H9 (cell line): ENCODE results near the gene ZNF480. TPM values are rescaled to one million over a fixed set of nuclear protein-coding genes. Genes with fewer than 3 reads are reported as not detected.

Experiments
- DNase-seq: peaks from one replicate; pipeline ENCODE4 v3.0.0-alpha.2; 2017
- H2AFZ ChIP-seq: one replicate; pipeline ENCODE4 v1.6.1; 2013; ENCODE audit warnings: mild to moderate bottlenecking, low read length, control low read depth, moderate library complexity
- H2AK5ac ChIP-seq: 2 replicates; pipeline ENCODE4 v1.6.1; 2013; ENCODE audit warnings: low read length, control low read depth, mixed read lengths; ENCODE audit not compliant: insufficient read length
- H2BK120ac ChIP-seq: one replicate; pipeline ENCODE4 v1.6.1; 2013; ENCODE audit warnings: low read depth, mild to moderate bottlenecking, low read length, control low read depth, inconsistent platforms; ENCODE audit not compliant: poor library complexity, severe bottlenecking
- H2BK12ac ChIP-seq: 2 replicates; pipeline ENCODE4 v1.6.1; 2013; ENCODE audit warnings: low read length, control low read depth, mixed read lengths, low read depth; ENCODE audit not compliant: insufficient read length
- H2BK15ac ChIP-seq: 2 replicates; pipeline ENCODE4 v1.6.1; 2013; ENCODE audit warnings: low read depth, low read length, control low read depth
- H2BK20ac ChIP-seq: one replicate; pipeline ENCODE4 v1.6.1; 2013; ENCODE audit warnings: low read depth, mild to moderate bottlenecking, low read length, control low read depth, inconsistent platforms; ENCODE audit not compliant: poor library complexity, severe bottlenecking
- H2BK5ac ChIP-seq: 2 replicates; pipeline ENCODE4 v1.6.1; 2013; ENCODE audit warnings: low read length, control low read depth, mixed read lengths; ENCODE audit not compliant: insufficient read length
- H3K14ac ChIP-seq: 2 replicates; pipeline ENCODE4 v1.6.1; 2013; ENCODE audit warnings: low read length, control low read depth; ENCODE audit not compliant: insufficient read depth
- H3K18ac ChIP-seq: 2 replicates; pipeline ENCODE4 v1.6.1; 2013; ENCODE audit warnings: low read depth, mild to moderate bottlenecking, mixed read lengths, low read length, control low read depth; ENCODE audit not compliant: insufficient read length
- H3K23ac ChIP-seq: 2 replicates; pipeline ENCODE4 v1.6.1; 2013; ENCODE audit warnings: low read length, control low read depth, mixed read lengths, low read depth; ENCODE audit not compliant: insufficient read length
- H3K23me2 ChIP-seq: 2 replicates; pipeline ENCODE4 v1.6.1; 2013; ENCODE audit warnings: low read depth, mild to moderate bottlenecking, mixed read lengths, low read length, control low read depth; ENCODE audit not compliant: insufficient read length, poor library complexity, severe bottlenecking
- H3K27ac ChIP-seq: 2 replicates; pipeline ENCODE4 v1.5.1; 2013; ENCODE audit warnings: low read length, control low read depth, mixed read lengths, low read depth; ENCODE audit not compliant: insufficient read length
- H3K27me3 ChIP-seq: 2 replicates; pipeline ENCODE4 v1.6.1; 2013; ENCODE audit warnings: low read length, control low read depth, inconsistent platforms; ENCODE audit not compliant: insufficient read depth
- H3K4ac ChIP-seq: 2 replicates; pipeline ENCODE4 v1.6.1; 2013; ENCODE audit warnings: low read depth, mild to moderate bottlenecking, control low read depth, inconsistent platforms, low read length, moderate library complexity
- H3K4me1 ChIP-seq: 2 replicates; pipeline ENCODE4 v1.6.1; 2013; ENCODE audit warnings: low read length, control low read depth, inconsistent platforms; ENCODE audit not compliant: insufficient read depth
- H3K4me2 ChIP-seq: 2 replicates; pipeline ENCODE4 v1.6.1; 2013; ENCODE audit warnings: low read length, control low read depth, mixed read lengths; ENCODE audit not compliant: insufficient read length, insufficient read depth
- H3K56ac ChIP-seq: 2 replicates; pipeline ENCODE4 v1.6.1; 2013; ENCODE audit warnings: low read depth, mild to moderate bottlenecking, mixed read lengths, low read length, control low read depth; ENCODE audit not compliant: insufficient read length
- H3K79me1 ChIP-seq: 2 replicates; pipeline ENCODE4 v1.6.1; 2013; ENCODE audit warnings: low read depth, mild to moderate bottlenecking, moderate library complexity, low read length, control low read depth, inconsistent platforms; ENCODE audit not compliant: insufficient read depth, poor library complexity, severe bottlenecking
- H3K79me2 ChIP-seq: 2 replicates; pipeline ENCODE4 v1.6.1; 2013; ENCODE audit warnings: low read length, control low read depth, inconsistent platforms; ENCODE audit not compliant: insufficient read depth
- H3K9ac ChIP-seq: 2 replicates; pipeline ENCODE4 v1.6.1; 2013; ENCODE audit warnings: low read length, control low read depth, mixed read lengths; ENCODE audit not compliant: insufficient read length; ENCODE audit errors: extremely low read depth
- H3K9me3 ChIP-seq: one replicate; pipeline ENCODE4 v1.6.1; 2013; ENCODE audit warnings: low read depth, low read length, inconsistent platforms; ENCODE audit not compliant: control insufficient read depth
- H3T11ph ChIP-seq: one replicate; pipeline ENCODE4 v1.6.1; 2013; ENCODE audit warnings: mild to moderate bottlenecking, low read length, control low read depth, inconsistent platforms
- H4K20me1 ChIP-seq: one replicate; pipeline ENCODE4 v1.6.1; 2013; ENCODE audit not compliant: control insufficient read depth, insufficient read length, insufficient read depth
- H4K5ac ChIP-seq: 2 replicates; pipeline ENCODE4 v1.6.1; 2013; ENCODE audit warnings: low read depth, mild to moderate bottlenecking, mixed read lengths, low read length, control low read depth; ENCODE audit not compliant: insufficient read length
- H4K8ac ChIP-seq: replicated peaks from 2 replicates; pipeline ENCODE4 v1.6.1; 2013; ENCODE audit warnings: low read length, control low read depth, mixed read lengths, low read depth; ENCODE audit not compliant: insufficient read length
- H4K91ac ChIP-seq: 2 replicates; pipeline ENCODE4 v1.6.1; 2013; ENCODE audit warnings: low read depth, mild to moderate bottlenecking, moderate library complexity, mixed read lengths, low read length, control low read depth; ENCODE audit not compliant: insufficient read length
- H3K27ac Mint-ChIP-seq, 3 experiments: 2 replicates in 2 of 3; 3 replicates in 1 of 3; pipeline ENCODE4 v1.8.0; 2020 to 2021; ENCODE audit warnings: mixed read lengths in 3 of 3, mild to moderate bottlenecking in 1 of 3, moderate library complexity in 1 of 3
- H3K27me3 Mint-ChIP-seq: 2 replicates; pipeline ENCODE4 v1.8.0; 2021; ENCODE audit warnings: low read depth, mild to moderate bottlenecking, moderate library complexity, mixed read lengths
- H3K36me3 Mint-ChIP-seq, 3 experiments: 2 replicates in 2 of 3; 3 replicates in 1 of 3; pipeline ENCODE4 v1.8.0; 2020 to 2021; ENCODE audit warnings: low read depth in 3 of 3, mixed read lengths in 3 of 3; ENCODE audit not compliant: insufficient read depth in 1 of 3
- H3K4me1 Mint-ChIP-seq, 2 experiments: 2 replicates each; pipeline ENCODE4 v1.8.0; 2020; ENCODE audit warnings: mixed read lengths in 2 of 2
- H3K4me3 Mint-ChIP-seq, 2 experiments: 2 replicates in 1 of 2; 3 replicates in 1 of 2; pipeline ENCODE4 v1.8.0; 2020 to 2021; ENCODE audit warnings: mild to moderate bottlenecking in 2 of 2, mixed read lengths in 2 of 2, moderate library complexity in 1 of 2
- H3K9me3 Mint-ChIP-seq, 2 experiments: 2 replicates in 1 of 2; 3 replicates in 1 of 2; pipeline ENCODE4 v1.8.0; 2020; ENCODE audit warnings: mild to moderate bottlenecking in 2 of 2, mixed read lengths in 2 of 2, moderate library complexity in 1 of 2
- whole genome bisulfite sequencing: extraction: QIAGEN DNeasy Blood & Tissue Kit; methylation state at CpG from one replicate; pipeline ENCODE4 v1.1.7; 2013; ENCODE audit warnings: missing lambda C conversion rate, low lambda C conversion rate, mixed read lengths; ENCODE audit not compliant: insufficient read length; ENCODE audit errors: extremely low coverage; 5-methylcytosine and 5-hydroxymethylcytosine counted together
- total RNA-seq: library from RNA; stranded (reverse); gene quantifications from 2 replicates; pipeline ENCODE4 v1.2.1, GENCODE V29; 2021
- TF ChIP-seq, protein P1 (sequence below): fragments of 200-600 bp; sonication (generic); conservative IDR thresholded peaks from 3 replicates; pipeline ENCODE4 v1.8.0; 2021; ENCODE audit warnings: antibody characterized with exemption, mild to moderate bottlenecking

Gene ZNF480
- total RNA-seq, 1 experiment from 2014 or later = 42.5 TPM

GRCh38 chr19:52277471-52277870 lies 19.5 kb upstream of the ZNF480 start:
- peak overlapping the region in 1 of 2 experiments; percentile 46; a peak in 3 of 5 replicates for H3K4me3 Mint-ChIP-seq
- Histone ChIP-seq H3K14ac (no peak overlapping the region), H4K8ac (no peak overlapping the region), H4K91ac (no peak overlapping the region), H3K79me2 (peaks cover 47% of the 10 kb centered on the region; the same call in 1 of the 2 replicates), H3K79me1 (peaks cover 14% of the 10 kb centered on the region), H2BK120ac (no peak overlapping the region), H2AFZ (no peak overlapping the region), H3K9ac (no peak overlapping the region), H3K23me2 (no peaks in the 10 kb centered on the region), H3K4ac (no peak overlapping the region), H2AK5ac (no peak overlapping the region), H3K4me2 (no peak overlapping the region), H3K23ac (no peak overlapping the region), H3K56ac (no peak overlapping the region), H4K5ac (no peak overlapping the region), H3K4me1 (no peaks in the 10 kb centered on the region), H4K20me1 (no peaks in the 10 kb centered on the region), H2BK20ac (no peak overlapping the region), H3K9me3 (no peaks in the 10 kb centered on the region), H2BK15ac (no peak overlapping the region), H2BK5ac (no peak overlapping the region), H3K27ac (no peak overlapping the region), H3K18ac (no peak overlapping the region), H2BK12ac (no peak overlapping the region), H3T11ph (no peak overlapping the region), H3K27me3 (no peaks in the 10 kb centered on the region)
- no peak for DNase-seq
- peak overlapping the region in 2 of 3 experiments; percentile 51 to 55; a peak in 3 of 7 replicates for H3K27ac Mint-ChIP-seq
- TF ChIP-seq, protein P1, sequence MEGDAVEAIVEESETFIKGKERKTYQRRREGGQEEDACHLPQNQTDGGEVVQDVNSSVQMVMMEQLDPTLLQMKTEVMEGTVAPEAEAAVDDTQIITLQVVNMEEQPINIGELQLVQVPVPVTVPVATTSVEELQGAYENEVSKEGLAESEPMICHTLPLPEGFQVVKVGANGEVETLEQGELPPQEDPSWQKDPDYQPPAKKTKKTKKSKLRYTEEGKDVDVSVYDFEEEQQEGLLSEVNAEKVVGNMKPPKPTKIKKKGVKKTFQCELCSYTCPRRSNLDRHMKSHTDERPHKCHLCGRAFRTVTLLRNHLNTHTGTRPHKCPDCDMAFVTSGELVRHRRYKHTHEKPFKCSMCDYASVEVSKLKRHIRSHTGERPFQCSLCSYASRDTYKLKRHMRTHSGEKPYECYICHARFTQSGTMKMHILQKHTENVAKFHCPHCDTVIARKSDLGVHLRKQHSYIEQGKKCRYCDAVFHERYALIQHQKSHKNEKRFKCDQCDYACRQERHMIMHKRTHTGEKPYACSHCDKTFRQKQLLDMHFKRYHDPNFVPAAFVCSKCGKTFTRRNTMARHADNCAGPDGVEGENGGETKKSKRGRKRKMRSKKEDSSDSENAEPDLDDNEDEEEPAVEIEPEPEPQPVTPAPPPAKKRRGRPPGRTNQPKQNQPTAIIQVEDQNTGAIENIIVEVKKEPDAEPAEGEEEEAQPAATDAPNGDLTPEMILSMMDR = no peak
- no peaks in the 10 kb centered on the region for H3K27me3 Mint-ChIP-seq
- H3K4me1 Mint-ChIP-seq = peaks cover 20 to 33% of the 10 kb centered on the region in 2 experiments
- H3K9me3 Mint-ChIP-seq = peaks cover 7 to 22% of the 10 kb centered on the region in 2 experiments
- H3K36me3 Mint-ChIP-seq = peaks cover 42 to 53% (median 44%) of the 10 kb centered on the region in 3 experiments
- WGBS = no CpG with 5 or more reads among the region's 6 CpGs
